Measurements from ENCODE around the gene CROCC. TPM values are rescaled to one million over a fixed set of nuclear protein-coding genes. Genes with fewer than 3 reads are reported as not detected.
"Not testable (repeated sequence)": the region's sequence is repeated elsewhere in the genome, so short reads cannot be mapped to it uniquely, and the experiment has no call there.

Gene CROCC
- total RNA-seq, 4 donors from 2014 or later: 10.2 to 73.5 (median 32.9) TPM

DNA sequence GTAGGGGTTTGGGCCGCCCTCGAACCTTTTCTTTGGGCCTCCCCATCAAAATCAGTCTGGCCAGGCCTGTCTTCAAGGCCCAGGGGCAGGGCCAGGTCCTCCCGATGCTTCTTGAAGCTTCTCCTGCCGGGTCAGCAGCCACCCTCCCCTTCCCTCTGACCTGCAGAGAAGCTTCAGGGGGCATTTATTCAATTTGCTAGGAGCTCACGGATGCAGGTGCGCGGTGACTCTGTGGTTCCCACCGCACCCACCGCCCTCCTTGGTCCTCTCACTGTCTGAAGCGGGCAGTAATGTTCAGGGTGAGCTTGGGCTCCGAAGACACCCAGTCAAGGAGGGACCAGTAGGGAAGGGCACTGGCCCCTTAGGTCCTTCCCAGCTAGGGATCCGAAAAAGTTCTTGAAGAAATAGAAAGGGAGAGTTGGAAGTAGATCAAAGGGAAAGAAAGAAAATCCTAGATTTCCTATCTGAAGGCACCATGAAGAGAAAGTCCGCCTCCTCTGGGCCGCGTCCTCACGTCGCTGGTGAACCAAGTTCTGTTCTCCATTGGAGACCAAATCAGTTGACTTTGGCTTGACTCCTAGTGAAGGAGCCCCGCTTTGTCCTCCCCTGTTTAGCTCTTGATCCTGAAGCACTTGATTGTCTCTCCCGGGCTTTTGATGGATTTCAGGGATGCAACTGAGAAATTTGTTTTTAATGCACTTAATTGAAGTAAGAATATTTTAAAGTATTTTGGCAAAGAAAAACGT, 34.7 kb upstream of the CROCC start:
- no peak for DNase-seq
- H3K27me3 ChIP-seq: no peaks in the 10 kb centered on the region
- H3K9me3 ChIP-seq: no peaks in the 10 kb centered on the region
- intact Hi-C loops (cut with DNase I; ENCODE audit: low total_unique reads): no loop called here
- TF ChIP-seq POLR2A (IDR thresholded peaks at IDR 0.05): no peak
- TF ChIP-seq, protein P1, sequence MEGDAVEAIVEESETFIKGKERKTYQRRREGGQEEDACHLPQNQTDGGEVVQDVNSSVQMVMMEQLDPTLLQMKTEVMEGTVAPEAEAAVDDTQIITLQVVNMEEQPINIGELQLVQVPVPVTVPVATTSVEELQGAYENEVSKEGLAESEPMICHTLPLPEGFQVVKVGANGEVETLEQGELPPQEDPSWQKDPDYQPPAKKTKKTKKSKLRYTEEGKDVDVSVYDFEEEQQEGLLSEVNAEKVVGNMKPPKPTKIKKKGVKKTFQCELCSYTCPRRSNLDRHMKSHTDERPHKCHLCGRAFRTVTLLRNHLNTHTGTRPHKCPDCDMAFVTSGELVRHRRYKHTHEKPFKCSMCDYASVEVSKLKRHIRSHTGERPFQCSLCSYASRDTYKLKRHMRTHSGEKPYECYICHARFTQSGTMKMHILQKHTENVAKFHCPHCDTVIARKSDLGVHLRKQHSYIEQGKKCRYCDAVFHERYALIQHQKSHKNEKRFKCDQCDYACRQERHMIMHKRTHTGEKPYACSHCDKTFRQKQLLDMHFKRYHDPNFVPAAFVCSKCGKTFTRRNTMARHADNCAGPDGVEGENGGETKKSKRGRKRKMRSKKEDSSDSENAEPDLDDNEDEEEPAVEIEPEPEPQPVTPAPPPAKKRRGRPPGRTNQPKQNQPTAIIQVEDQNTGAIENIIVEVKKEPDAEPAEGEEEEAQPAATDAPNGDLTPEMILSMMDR (IDR thresholded peaks at IDR 0.05): no peak
- H3K27ac ChIP-seq: no peak overlapping the region
- H3K4me1 ChIP-seq: no peaks in the 10 kb centered on the region
- H3K4me3 ChIP-seq: no peak overlapping the region
- no peaks in the 10 kb centered on the region for H3K36me3 ChIP-seq

DNA sequence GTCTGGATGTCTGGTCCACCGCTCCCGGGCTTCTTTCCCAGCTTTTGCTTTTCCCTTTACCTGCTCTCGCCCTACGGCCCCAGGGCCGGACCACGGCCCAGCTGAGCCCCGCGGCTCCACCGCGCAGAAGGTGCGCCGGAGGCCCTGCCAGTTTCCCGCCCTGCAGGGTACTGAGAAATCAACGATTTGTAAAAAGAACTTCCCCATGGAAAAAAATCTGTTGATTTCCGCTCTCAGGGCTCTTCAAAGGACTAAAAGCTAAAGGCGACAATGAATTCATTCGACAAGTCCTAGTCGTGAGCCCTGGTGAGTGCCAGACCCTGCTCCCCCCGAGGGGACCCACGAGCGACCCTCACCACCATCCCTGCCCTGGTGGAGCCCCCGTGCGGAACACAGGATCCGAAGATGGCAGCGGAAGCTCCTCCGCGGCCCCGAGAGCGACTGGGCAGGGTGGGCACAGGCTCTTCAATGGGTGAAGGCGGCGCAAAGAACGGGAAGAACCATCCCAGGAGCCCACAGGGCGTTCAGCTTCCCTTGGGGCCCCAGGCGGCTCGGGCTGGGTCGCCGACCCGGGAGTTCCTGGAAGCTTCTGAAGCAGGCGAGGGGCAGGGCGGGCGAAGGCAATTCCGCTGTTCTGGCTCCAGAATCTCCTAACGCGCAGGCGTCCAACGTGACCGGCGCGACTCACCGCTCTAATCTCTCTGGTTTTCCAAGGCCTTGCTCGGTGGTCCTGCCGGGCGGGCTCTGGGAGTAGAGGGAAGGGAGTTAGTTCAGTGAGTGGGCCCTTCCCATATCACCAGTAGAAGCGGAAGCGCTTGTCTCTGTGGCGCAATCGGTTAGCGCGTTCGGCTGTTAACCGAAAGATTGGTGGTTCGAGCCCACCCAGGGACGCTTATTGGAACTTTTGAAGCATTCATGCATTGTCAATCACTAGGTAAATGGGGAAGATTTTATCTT, 32.6 kb upstream of the CROCC start:
- intact Hi-C loops (cut with DNase I; ENCODE audit: low total_unique reads): no loop called here
- peak overlapping the region; percentile 90 to 93 for H3K27ac ChIP-seq
- no peaks in the 10 kb centered on the region for H3K9me3 ChIP-seq
- H3K4me1 ChIP-seq: no peaks in the 10 kb centered on the region
- peak overlapping the region; percentile 46 to 57 for H3K4me3 ChIP-seq
- no peaks in the 10 kb centered on the region for H3K36me3 ChIP-seq
- DNase-seq: peak; percentile 71 to 77
- H3K27me3 ChIP-seq: no peaks in the 10 kb centered on the region
- TF ChIP-seq, protein P1 (IDR thresholded peaks at IDR 0.05): peak in 3 of 4 experiments; percentile 19 to 47 (median 31)
- peak in 1 of 2 donors; percentile 39 for TF ChIP-seq POLR2A (IDR thresholded peaks at IDR 0.05)

GRCh38 chr1:16890539-16891021, 31.2 kb upstream of the CROCC start:
- H3K36me3 ChIP-seq; intact Hi-C loops (cut with DNase I; ENCODE audit: low total_unique reads); H3K4me3 ChIP-seq; H3K4me1 ChIP-seq; H3K27ac ChIP-seq; H3K9me3 ChIP-seq; DNase-seq; H3K27me3 ChIP-seq: not testable (repeated sequence)

- H3K36me3 ChIP-seq; H3K4me1 ChIP-seq; intact Hi-C loops (cut with DNase I; ENCODE audit: low total_unique reads); H3K27me3 ChIP-seq; H3K4me3 ChIP-seq; H3K9me3 ChIP-seq; DNase-seq; H3K27ac ChIP-seq: not testable (repeated sequence)
Observed at GRCh38 chr1:16891057-16891456, 30.7 kb upstream of the CROCC start.

DNA sequence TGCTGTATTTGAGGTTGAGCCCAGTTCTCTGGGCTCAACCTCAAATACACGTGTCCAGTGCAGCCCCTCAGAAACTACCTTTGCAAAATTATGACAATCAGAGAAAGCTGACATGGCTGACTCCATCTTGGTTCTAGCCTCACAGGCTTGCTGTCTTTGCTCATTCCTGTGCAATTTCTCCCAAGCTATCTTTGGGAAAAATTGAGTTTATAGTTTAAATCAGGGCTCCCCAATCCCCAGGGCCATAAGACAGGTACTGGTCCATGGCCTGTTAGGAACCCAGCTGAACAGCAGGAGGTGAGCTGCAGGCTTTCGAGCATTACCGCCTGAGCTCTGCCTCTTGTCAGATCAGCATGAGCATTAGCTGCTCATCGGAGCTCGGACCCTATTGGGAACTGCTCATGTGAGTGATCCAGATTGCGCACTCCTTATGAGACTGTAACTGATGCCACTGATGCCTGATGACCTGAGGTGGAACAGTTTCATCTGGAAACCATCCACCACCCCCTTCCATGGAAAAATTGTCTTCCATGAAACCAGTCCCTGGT, 28.7 kb upstream of the CROCC start:
- H3K27ac ChIP-seq; H3K27me3 ChIP-seq; H3K36me3 ChIP-seq; H3K4me3 ChIP-seq; H3K9me3 ChIP-seq; intact Hi-C loops (cut with DNase I; ENCODE audit: low total_unique reads); DNase-seq; H3K4me1 ChIP-seq: not testable (repeated sequence)

DNA sequence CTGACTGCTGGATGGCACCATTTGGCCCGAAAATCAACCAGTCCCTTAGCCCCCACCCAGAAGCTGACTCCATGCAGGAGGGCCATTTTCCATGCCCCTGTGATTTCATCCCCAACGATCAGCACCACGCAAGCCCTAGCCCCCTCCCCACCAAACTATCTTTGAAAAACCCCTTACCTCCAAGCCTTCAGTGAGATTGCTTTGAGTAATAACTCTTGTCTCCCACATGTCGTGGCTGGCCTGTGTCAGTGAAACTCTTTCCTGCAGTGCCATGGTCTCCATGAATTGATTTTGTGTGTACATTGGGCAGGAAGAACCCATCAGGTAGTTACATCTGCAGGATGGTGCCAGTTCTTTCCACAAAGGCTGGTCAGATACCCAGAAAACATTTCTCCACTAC, 27.9 kb upstream of the CROCC start:
- H3K4me3 ChIP-seq; H3K36me3 ChIP-seq; H3K4me1 ChIP-seq; H3K27me3 ChIP-seq; DNase-seq; H3K9me3 ChIP-seq; H3K27ac ChIP-seq; intact Hi-C loops (cut with DNase I; ENCODE audit: low total_unique reads): not testable (repeated sequence)

DNA sequence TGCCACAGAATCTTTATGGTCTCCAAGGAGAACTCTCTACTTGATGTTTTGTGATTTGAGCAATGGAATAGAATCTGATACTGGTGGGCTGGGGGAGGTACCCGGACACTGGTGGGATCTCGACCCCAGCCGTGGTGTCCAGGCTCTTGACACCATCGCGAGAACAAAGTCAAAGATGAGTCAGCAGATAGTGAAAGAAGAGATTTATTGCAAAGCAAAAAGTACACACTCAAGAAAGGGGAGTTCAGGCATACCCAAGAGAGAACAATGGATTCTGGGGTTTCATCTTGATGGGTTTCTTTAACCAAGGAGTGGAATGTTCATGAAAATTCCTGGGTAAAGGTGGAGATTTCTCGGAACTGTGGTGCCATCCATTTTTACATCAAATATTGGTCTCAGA, 27.4 kb upstream of the CROCC start:
- DNase-seq; H3K27me3 ChIP-seq; H3K4me1 ChIP-seq; H3K9me3 ChIP-seq; H3K27ac ChIP-seq; H3K4me3 ChIP-seq; H3K36me3 ChIP-seq; intact Hi-C loops (cut with DNase I; ENCODE audit: low total_unique reads): not testable (repeated sequence)

Measured in uterus (tissue), 4 donors.